ENCODE measurements around the gene APC.
"Not testable (repeated sequence)": the region's sequence is repeated elsewhere in the genome, so short reads cannot be mapped to it uniquely, and the experiment has no call there.

Gene APC

DNA sequence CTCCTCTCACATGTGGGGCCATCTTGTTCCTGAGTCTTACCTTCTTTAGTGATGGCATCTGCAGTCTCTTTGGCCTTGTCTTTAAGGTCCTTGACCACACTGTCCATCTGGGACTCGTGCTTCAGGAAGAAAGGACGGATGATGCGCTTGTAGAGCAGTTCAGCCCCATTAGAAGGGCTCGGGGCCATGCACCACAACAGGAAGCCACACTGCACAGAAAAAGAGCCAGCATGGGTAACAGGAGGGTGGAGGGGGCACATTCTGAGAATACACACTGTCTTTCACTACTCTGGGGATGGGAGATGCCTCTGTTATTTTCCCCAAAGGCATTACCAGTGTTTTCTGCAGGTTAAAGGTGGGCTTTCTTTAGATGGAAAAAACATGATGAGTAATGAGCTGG, 149.3 kb downstream of the APC start:
- H3K27ac ChIP-seq, result no peak overlapping the region
- TF ChIP-seq CTCF (conservative IDR thresholded peaks at IDR 0.05), result no peak
- TF ChIP-seq ZFX (IDR thresholded peaks at IDR 0.05), result no peak

DNA sequence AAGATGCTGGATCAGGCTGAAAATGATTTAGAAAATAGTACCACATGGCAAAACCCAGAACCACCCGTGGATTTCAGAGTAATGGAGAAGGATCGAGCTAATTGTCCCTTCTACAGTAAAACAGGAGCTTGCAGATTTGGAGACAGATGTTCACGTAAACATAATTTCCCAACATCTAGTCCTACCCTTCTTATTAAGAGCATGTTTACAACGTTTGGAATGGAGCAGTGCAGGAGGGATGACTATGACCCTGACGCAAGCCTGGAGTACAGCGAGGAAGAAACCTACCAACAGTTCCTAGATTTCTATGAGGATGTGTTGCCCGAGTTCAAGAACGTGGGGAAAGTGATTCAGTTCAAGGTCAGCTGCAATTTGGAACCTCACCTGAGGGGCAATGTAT, 154.4 kb downstream of the APC start:
- H3K27ac ChIP-seq, result not testable (repeated sequence)

- TF ChIP-seq CTCF (conservative IDR thresholded peaks at IDR 0.05) (no peak), ZFX (IDR thresholded peaks at IDR 0.05) (no peak)
- H3K27ac ChIP-seq, result no peak overlapping the region
Measured at GRCh38 chr5:112892776-112893175, 155.1 kb downstream of the APC start.

- no peak overlapping the region for H3K27ac ChIP-seq
- TF ChIP-seq CTCF (conservative IDR thresholded peaks at IDR 0.05) (no peak), ZFX (IDR thresholded peaks at IDR 0.05) (no peak)
Measured at GRCh38 chr5:112895682-112896081, 158.0 kb downstream of the APC start.
